ENCODE data around the gene TMEM233. TPM values are rescaled to one million over a fixed set of nuclear protein-coding genes. Genes with fewer than 3 reads are reported as not detected.

Gene TMEM233
- total RNA-seq, 1 donor from 2014 or later: 0.55 TPM

GRCh38 chr12:119681728-119682638 lies 88.4 kb downstream of the TMEM233 start:
- no peak for DNase-seq (ENCODE audit: low spot score)

- DNase-seq (ENCODE audit: low spot score): no peak
Observed at GRCh38 chr12:119682639-119683252, 89.2 kb downstream of the TMEM233 start.

GRCh38 chr12:119683413-119683812 lies 89.8 kb downstream of the TMEM233 start:
- DNase-seq (ENCODE audit: low spot score): no peak

- DNase-seq (ENCODE audit: low spot score): no peak
Observed at GRCh38 chr12:119683816-119684215, 90.2 kb downstream of the TMEM233 start.

- no peak for DNase-seq (ENCODE audit: low spot score)
Observed at GRCh38 chr12:119684711-119685369, 91.3 kb downstream of the TMEM233 start.

- no peak for DNase-seq (ENCODE audit: low spot score)
Observed at GRCh38 chr12:119685375-119685774, 91.8 kb downstream of the TMEM233 start.

- no peak for DNase-seq (ENCODE audit: low spot score)
Observed at GRCh38 chr12:119686355-119686754, 92.8 kb downstream of the TMEM233 start.

GRCh38 chr12:119686776-119687175 lies 93.2 kb downstream of the TMEM233 start:
- no peak for DNase-seq (ENCODE audit: low spot score)

GRCh38 chr12:119687406-119687805 lies 93.8 kb downstream of the TMEM233 start:
- DNase-seq (ENCODE audit: low spot score): no peak

GRCh38 chr12:119687879-119688278 lies 94.3 kb downstream of the TMEM233 start:
- no peak for DNase-seq (ENCODE audit: low spot score)

- no peak for DNase-seq (ENCODE audit: low spot score)
Observed at GRCh38 chr12:119689935-119690500, 96.4 kb downstream of the TMEM233 start.

- no peak for DNase-seq (ENCODE audit: low spot score)
Observed at GRCh38 chr12:119691202-119691810, 97.7 kb downstream of the TMEM233 start.

- no peak for DNase-seq (ENCODE audit: low spot score)
Observed at GRCh38 chr12:119692410-119692809, 98.8 kb downstream of the TMEM233 start.

Other genes starting within 250 kb of the TMEM233 start
- 51.8 TPM for gene PRKAB1, start 74.4 kb downstream of the TMEM233 start, total RNA-seq